ENCODE measurements around the gene CDK17.

DNA sequence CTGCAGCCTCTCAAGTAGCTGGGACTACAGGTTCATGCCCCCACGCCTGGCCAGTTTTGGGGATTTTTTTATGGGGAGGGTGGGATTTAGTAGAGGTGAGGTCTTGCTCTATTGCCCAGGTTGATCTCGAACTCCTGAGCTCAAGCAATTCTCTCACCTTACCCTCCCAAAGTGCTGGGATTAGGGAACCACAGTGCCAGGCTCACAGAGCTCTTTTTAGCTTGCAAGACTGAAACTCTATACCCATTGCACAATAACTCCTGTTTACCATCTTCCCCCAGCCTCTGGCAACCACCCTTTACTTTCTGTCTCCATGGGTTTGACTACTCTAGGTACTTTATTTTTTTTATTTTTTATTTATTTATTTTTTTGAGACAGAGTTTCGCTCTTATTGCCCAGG is 25.7 kb upstream of the CDK17 start:
- TF ChIP-seq PATZ1 (CRISPR knock-in tag; IDR thresholded peaks at IDR 0.05; ENCODE audit: borderline replicate concordance) (no peak), CSDC2 (CRISPR knock-in tag; IDR thresholded peaks at IDR 0.05) (no peak), CSRNP3 (CRISPR knock-in tag; IDR thresholded peaks at IDR 0.05) (no peak), BACH2 (CRISPR knock-in tag; IDR thresholded peaks at IDR 0.05; ENCODE audit: borderline replicate concordance) (no peak), ZFP3 (CRISPR knock-in tag; IDR thresholded peaks at IDR 0.05) (no peak), CREB5 (CRISPR knock-in tag; IDR thresholded peaks at IDR 0.05; ENCODE audit: low read depth) (no peak), ZC3H10 (CRISPR knock-in tag; IDR thresholded peaks at IDR 0.05) (no peak), PPARA (CRISPR knock-in tag; IDR thresholded peaks at IDR 0.05; ENCODE audit: borderline replicate concordance) (no peak), OSR1 (CRISPR knock-in tag; IDR thresholded peaks at IDR 0.05) (no peak), TOX (CRISPR knock-in tag; IDR thresholded peaks at IDR 0.05; ENCODE audit: borderline replicate concordance) (no peak)
- TF ChIP-seq, protein P1, sequence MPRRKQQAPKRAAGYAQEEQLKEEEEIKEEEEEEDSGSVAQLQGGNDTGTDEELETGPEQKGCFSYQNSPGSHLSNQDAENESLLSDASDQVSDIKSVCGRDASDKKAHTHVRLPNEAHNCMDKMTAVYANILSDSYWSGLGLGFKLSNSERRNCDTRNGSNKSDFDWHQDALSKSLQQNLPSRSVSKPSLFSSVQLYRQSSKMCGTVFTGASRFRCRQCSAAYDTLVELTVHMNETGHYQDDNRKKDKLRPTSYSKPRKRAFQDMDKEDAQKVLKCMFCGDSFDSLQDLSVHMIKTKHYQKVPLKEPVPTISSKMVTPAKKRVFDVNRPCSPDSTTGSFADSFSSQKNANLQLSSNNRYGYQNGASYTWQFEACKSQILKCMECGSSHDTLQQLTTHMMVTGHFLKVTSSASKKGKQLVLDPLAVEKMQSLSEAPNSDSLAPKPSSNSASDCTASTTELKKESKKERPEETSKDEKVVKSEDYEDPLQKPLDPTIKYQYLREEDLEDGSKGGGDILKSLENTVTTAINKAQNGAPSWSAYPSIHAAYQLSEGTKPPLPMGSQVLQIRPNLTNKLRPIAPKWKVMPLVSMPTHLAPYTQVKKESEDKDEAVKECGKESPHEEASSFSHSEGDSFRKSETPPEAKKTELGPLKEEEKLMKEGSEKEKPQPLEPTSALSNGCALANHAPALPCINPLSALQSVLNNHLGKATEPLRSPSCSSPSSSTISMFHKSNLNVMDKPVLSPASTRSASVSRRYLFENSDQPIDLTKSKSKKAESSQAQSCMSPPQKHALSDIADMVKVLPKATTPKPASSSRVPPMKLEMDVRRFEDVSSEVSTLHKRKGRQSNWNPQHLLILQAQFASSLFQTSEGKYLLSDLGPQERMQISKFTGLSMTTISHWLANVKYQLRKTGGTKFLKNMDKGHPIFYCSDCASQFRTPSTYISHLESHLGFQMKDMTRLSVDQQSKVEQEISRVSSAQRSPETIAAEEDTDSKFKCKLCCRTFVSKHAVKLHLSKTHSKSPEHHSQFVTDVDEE (CRISPR knock-in tag; IDR thresholded peaks at IDR 0.05): no peak
